ENCODE measurements around the gene POU6F2.

- TF ChIP-seq CTCF (IDR thresholded peaks at IDR 0.05) (no peak), POLR2AphosphoS5 (IDR thresholded peaks at IDR 0.05) (no peak), POLR2A (IDR thresholded peaks at IDR 0.05; ENCODE audit: low read depth) (no peak)
Measured at GRCh38 chr7:39248692-39249090, 271.0 kb downstream of the POU6F2 start.
